ENCODE data around the gene ZNF57.
"Not testable (repeated sequence)": the region's sequence is repeated elsewhere in the genome, so short reads cannot be mapped to it uniquely, and the experiment has no call there.

Gene ZNF57

GRCh38 chr19:2960120-2960519 lies 59.4 kb downstream of the ZNF57 start:
- DNase-seq: no peak

GRCh38 chr19:2962018-2962670 lies 61.4 kb downstream of the ZNF57 start:
- DNase-seq: peak; percentile 53

- no peak for DNase-seq
Measured at GRCh38 chr19:2963122-2963521, 62.4 kb downstream of the ZNF57 start.

- DNase-seq: not testable (repeated sequence)
Measured at GRCh38 chr19:2963631-2964030, 62.9 kb downstream of the ZNF57 start.

GRCh38 chr19:2964874-2965273 lies 64.1 kb downstream of the ZNF57 start:
- DNase-seq: no peak

- no peak for DNase-seq
Measured at GRCh38 chr19:2967972-2968371, 67.2 kb downstream of the ZNF57 start.

All from NCI-H748 treated with DMSO at 0.1 percent for 48 hours (cell line).